ENCODE results near the gene UCN2.

DNA sequence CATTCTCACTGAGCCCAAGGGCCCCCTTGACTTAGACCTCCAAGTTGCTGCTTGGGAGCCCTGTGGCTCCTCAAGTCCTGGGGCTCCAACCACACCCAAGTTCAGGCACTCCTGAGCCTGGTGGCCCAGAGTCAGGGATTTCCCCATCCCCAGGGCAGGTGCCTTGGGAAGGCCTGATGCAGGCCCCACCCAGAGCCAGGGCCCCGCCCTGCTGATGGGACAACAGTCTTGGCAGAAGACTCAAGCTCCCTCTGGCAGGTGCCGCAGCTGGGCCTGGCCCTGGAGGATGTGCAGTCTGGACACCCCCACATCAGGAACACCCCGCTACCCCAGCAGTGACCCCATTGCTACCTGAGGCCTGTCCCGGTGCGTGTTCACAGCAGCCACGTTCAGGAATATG lies 41.9 kb downstream of the UCN2 start:
- TF ChIP-seq CTCF (IDR thresholded peaks at IDR 0.05) (no peak), EP300 (IDR thresholded peaks at IDR 0.05) (no peak), POLR2A (IDR thresholded peaks at IDR 0.05) (no peak)

Measured in tibial nerve (tissue), 4 donors.